SK-N-DZ (cell line): ENCODE measurements around the gene UBE2V1.

ENCODE experiments used
- DNase-seq: peaks from one replicate; pipeline ENCODE4 v3.0.0-alpha.2; 2015; ENCODE audit warnings: low spot score

Gene UBE2V1

DNA sequence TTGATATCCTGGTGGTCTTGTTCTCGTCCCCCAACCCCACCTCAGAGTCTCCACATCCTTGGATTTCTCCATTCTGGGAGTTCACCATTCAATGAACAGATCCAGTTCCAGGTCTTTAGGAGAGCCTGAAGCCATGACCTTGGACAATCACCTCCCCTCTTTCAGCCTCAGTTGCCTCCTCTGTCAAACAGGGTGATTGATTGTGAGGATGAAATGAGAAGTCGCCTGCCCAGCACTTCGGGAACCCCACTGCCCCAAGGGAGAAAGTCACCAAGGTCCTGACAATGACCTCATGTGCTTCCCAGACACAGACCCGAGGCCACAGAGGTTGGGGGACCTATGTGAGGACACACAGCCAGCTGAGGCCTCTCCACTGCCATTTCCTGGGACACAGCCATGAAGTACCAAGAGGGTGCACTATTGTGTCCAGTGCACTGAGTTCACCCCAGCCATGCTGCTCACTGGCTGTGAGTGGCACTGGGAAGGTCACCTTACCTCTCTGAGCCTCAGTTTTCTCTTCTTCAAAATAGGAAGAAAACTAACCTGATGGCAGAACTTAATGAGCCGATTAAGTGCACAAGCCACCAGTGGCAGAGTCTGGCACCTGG lies 68.5 kb downstream of the UBE2V1 start:
- no peak for DNase-seq

GRCh38 chr20:50043573-50044352 lies 69.2 kb downstream of the UBE2V1 start:
- no peak for DNase-seq

- no peak for DNase-seq
These were observed 70.3 kb downstream of the UBE2V1 start for GRCh38 chr20:50042370-50043313.

DNA sequence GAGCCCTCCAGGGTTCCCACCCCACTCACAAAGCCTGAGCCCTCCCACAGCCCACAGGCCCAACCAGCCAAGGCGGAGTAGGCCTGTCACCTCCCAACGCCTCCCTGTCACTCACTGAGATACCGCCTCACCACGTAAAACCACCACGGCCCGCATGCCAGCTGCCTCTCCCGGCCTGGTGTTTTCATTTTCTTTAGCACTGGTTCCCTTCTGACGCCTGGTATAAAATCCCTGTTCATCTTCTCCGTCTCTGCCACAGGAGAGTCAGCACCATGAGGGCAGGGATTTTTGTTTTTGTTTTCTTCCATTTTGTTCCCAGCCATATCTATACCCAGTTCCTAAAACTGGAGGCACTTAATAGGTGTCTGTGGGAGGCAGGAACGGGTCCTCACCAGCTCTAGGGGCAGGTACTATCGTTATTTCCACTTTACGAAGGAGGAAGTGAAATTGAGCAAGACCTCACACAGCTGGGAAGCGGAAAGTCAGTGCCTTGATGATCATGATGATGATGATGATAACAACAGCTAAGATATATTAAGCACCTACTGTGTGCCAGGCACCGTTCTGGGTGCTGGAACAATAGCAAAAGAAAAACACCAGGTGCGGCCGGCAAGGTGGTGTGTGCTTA lies 71.6 kb downstream of the UBE2V1 start:
- no peak for DNase-seq

GRCh38 chr20:50040432-50041245 lies 72.3 kb downstream of the UBE2V1 start:
- no peak for DNase-seq

- DNase-seq, result peak; percentile 85
These were observed 73.1 kb downstream of the UBE2V1 start for GRCh38 chr20:50039706-50040431.

- DNase-seq, result no peak
These were observed 74.4 kb downstream of the UBE2V1 start for GRCh38 chr20:50038574-50038991.

- DNase-seq, result no peak
These were observed 74.8 kb downstream of the UBE2V1 start for GRCh38 chr20:50038169-50038568.

DNA sequence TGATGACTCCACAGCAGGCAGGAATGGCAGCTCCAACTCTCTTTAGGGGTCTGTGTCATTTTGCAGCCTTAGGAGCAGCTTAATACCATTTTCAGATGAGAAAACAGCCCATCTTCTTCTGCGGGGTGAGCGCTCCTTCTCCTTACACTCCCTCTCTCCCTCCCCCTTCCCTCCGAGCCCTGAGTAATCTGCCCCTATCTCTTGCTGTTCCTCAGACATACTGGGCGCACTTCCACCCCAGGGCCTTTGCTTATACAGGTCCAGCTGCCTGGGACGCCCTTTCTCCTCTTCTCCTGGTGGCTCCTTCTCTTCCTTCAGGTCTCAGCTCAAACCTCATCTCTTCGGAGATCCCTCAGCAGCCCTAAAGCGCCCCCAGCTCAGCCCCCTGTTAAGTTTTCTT lies 75.4 kb downstream of the UBE2V1 start:
- no peak for DNase-seq

GRCh38 chr20:50037123-50037522 lies 75.8 kb downstream of the UBE2V1 start:
- no peak for DNase-seq

- no peak for DNase-seq
These were observed 76.2 kb downstream of the UBE2V1 start for GRCh38 chr20:50036703-50037102.

GRCh38 chr20:50034567-50035180 lies 78.3 kb downstream of the UBE2V1 start:
- DNase-seq, result no peak

GRCh38 chr20:50032955-50033666 lies 79.8 kb downstream of the UBE2V1 start:
- DNase-seq, result no peak
